ENCODE results near the gene DCANP1.

The DCANP1 gene

GRCh38 chr5:135468541-135468940 lies 21.4 kb upstream of the DCANP1 start:
- H3K23ac ChIP-seq (ENCODE audit: low read depth, low read length, poor library complexity): peak overlapping the region; percentile 67
- H2AK5ac ChIP-seq (ENCODE audit: low read depth, low read length): no peak overlapping the region
- H3K4me1 ChIP-seq (ENCODE audit: control insufficient read depth in 2 of 2, insufficient read depth in 1 of 2, low read depth in 1 of 2, low read length in 2 of 2): peaks cover 4 to 9% of the 10 kb centered on the region in 2 donors
- H3K27me3 ChIP-seq (ENCODE audit: control insufficient read depth in 3 of 3, insufficient read depth in 3 of 3, low read depth in 1 of 3, low read length in 3 of 3): peaks cover 14 to 86% (median 72%) of the 10 kb centered on the region in 3 experiments
- H4K8ac ChIP-seq (ENCODE audit: low read depth, low read length): no peak overlapping the region
- H2AFZ ChIP-seq (ENCODE audit: low read length): no peak overlapping the region
- no peak overlapping the region for H3K4me2 ChIP-seq (ENCODE audit: insufficient read depth, low read length, poor library complexity, severe bottlenecking)
- H2BK120ac ChIP-seq (ENCODE audit: low read depth, low read length): no peak overlapping the region
- H3K36me3 ChIP-seq (replicated peaks in 1 of 2; ENCODE audit: control insufficient read depth in 2 of 2, insufficient read depth in 2 of 2, low read length in 2 of 2): peaks cover 0 to 2% of the 10 kb centered on the region in 2 donors
- H3K79me1 ChIP-seq (ENCODE audit: low read depth, low read length): no peaks in the 10 kb centered on the region
- no peak overlapping the region for H2BK5ac ChIP-seq (ENCODE audit: low read length)
- DNase-seq (ENCODE audit: low spot score): no peak
- no peak overlapping the region for H3K14ac ChIP-seq (ENCODE audit: low read length)
- H3K9ac ChIP-seq (ENCODE audit: low read depth, low read length, poor library complexity): no peak overlapping the region
- no peak overlapping the region for H3K4ac ChIP-seq (ENCODE audit: low read length)
- H3K9me3 ChIP-seq (replicated peaks in 1 of 2; ENCODE audit: control insufficient read depth in 2 of 2, insufficient read depth in 1 of 2, low read depth in 1 of 2, low read length in 2 of 2): peaks cover 0 to 2% of the 10 kb centered on the region in 2 donors
- H2BK15ac ChIP-seq (ENCODE audit: low read length): no peak overlapping the region
- H2BK12ac ChIP-seq (ENCODE audit: low read length): no peak overlapping the region
- H3K18ac ChIP-seq (ENCODE audit: low read length): no peak overlapping the region
- no CpG with 5 or more reads among the region's 2 CpGs for WGBS, 2 donors (ENCODE audit: extremely low coverage in 2 of 2, insufficient read length in 2 of 2, insufficient replicate concordance in 1 of 2)
- no peak overlapping the region for H3K27ac ChIP-seq (replicated peaks; ENCODE audit: low read length)
- H3K4me3 ChIP-seq (ENCODE audit: low read length in 2 of 2): no peak overlapping the region
- no peak overlapping the region for H4K91ac ChIP-seq (ENCODE audit: low read depth, low read length, poor library complexity)

DNA sequence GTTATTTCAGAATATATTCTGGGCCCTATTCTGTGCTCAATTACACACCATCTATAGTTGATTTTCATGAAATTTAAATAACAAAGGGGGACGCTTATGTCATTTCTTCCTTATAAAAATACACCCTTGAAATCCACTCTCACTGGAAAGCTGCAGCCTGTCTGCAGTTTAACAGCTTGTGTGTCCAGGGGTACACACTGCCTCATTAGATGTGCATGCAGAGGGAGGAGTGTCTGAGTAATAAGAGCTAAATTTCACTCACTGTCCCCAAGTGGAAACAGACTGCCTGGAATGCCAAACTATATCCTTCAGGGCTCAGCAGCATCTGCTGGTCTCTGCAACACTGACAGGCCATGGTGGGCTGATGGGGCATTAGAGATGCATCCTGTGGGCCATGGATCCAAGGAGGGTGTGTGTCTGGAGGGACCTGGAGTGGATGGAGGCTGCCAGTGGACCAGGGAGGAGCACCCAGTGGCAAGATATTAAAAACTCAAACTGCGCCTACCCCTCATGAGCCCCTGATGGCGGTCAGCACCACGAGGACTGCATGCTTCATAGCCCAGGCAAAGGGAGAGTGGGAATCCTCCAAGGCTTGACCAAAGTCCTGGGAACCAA lies 20.8 kb upstream of the DCANP1 start:
- H4K91ac ChIP-seq (ENCODE audit: low read depth, low read length, poor library complexity): no peak overlapping the region
- no peak overlapping the region for H2BK12ac ChIP-seq (ENCODE audit: low read length)
- no peak overlapping the region for H3K18ac ChIP-seq (ENCODE audit: low read length)
- no CpG with 5 or more reads among the region's 4 CpGs for WGBS, 2 donors (ENCODE audit: extremely low coverage in 2 of 2, insufficient read length in 2 of 2, insufficient replicate concordance in 1 of 2)
- peaks cover 14 to 86% (median 73%) of the 10 kb centered on the region in 3 experiments for H3K27me3 ChIP-seq (ENCODE audit: control insufficient read depth in 3 of 3, insufficient read depth in 3 of 3, low read depth in 1 of 3, low read length in 3 of 3)
- no peak for DNase-seq (ENCODE audit: low spot score)
- H2BK5ac ChIP-seq (ENCODE audit: low read length): no peak overlapping the region
- peaks cover 0 to 2% of the 10 kb centered on the region in 2 donors for H3K36me3 ChIP-seq (replicated peaks in 1 of 2; ENCODE audit: control insufficient read depth in 2 of 2, insufficient read depth in 2 of 2, low read length in 2 of 2)
- H2AK5ac ChIP-seq (ENCODE audit: low read depth, low read length): no peak overlapping the region
- no peak overlapping the region for H2BK120ac ChIP-seq (ENCODE audit: low read depth, low read length)
- peaks cover 0 to 2% of the 10 kb centered on the region in 2 donors for H3K9me3 ChIP-seq (replicated peaks in 1 of 2; ENCODE audit: control insufficient read depth in 2 of 2, insufficient read depth in 1 of 2, low read depth in 1 of 2, low read length in 2 of 2)
- no peak overlapping the region for H2AFZ ChIP-seq (ENCODE audit: low read length)
- H3K9ac ChIP-seq (ENCODE audit: low read depth, low read length, poor library complexity): no peak overlapping the region
- H4K8ac ChIP-seq (ENCODE audit: low read depth, low read length): no peak overlapping the region
- H3K4me3 ChIP-seq (ENCODE audit: low read length in 2 of 2): no peak overlapping the region
- no peak overlapping the region for H3K4me2 ChIP-seq (ENCODE audit: insufficient read depth, low read length, poor library complexity, severe bottlenecking)
- H2BK15ac ChIP-seq (ENCODE audit: low read length): no peak overlapping the region
- H3K4ac ChIP-seq (ENCODE audit: low read length): no peak overlapping the region
- H3K14ac ChIP-seq (ENCODE audit: low read length): no peak overlapping the region
- no peaks in the 10 kb centered on the region for H3K79me1 ChIP-seq (ENCODE audit: low read depth, low read length)
- H3K23ac ChIP-seq (ENCODE audit: low read depth, low read length, poor library complexity): peak overlapping the region; percentile 67
- H3K27ac ChIP-seq (replicated peaks; ENCODE audit: low read length): no peak overlapping the region
- H3K4me1 ChIP-seq (ENCODE audit: control insufficient read depth in 2 of 2, insufficient read depth in 1 of 2, low read depth in 1 of 2, low read length in 2 of 2): peaks cover 4 to 9% of the 10 kb centered on the region in 2 donors

DNA sequence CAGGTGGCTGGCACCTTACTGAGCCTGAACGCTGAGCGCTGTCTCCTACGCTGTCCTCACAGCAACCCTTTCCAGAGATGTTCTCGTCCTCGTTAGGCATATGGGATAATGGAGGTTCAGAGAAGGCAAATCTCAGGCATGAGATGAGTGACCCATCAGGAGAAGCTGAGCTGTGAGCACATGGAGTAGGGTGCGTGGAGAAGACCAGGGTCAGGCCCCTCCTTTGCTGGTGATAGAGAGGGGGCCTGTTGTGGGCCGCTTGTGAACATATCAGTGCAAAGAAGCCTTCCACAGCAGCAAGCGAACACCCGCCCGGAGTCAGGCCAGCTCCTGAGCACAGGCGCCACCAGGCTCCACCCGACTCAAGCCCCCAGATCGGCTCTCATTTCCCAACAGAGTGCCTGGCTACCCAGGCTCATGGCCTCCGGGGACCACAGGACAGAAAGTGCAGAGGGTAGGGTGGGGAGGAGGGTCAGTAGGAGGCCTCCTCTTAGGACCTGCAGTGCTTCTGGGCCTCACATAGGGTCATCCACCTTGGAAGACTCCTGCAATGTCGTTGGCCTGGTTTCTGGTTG lies 20.0 kb upstream of the DCANP1 start:
- Histone ChIP-seq H3K9ac (ENCODE audit: low read depth, low read length, poor library complexity) (peak overlapping the region; percentile 63), H3K4me3 (ENCODE audit: low read length in 2 of 2) (peak overlapping the region in 1 of 2 donors; percentile 44), H3K4me1 (ENCODE audit: control insufficient read depth in 2 of 2, insufficient read depth in 1 of 2, low read depth in 1 of 2, low read length in 2 of 2) (peaks cover 4 to 9% of the 10 kb centered on the region in 2 donors), H3K27me3 (ENCODE audit: control insufficient read depth in 3 of 3, insufficient read depth in 3 of 3, low read depth in 1 of 3, low read length in 3 of 3) (peaks cover 14 to 90% (median 77%) of the 10 kb centered on the region in 3 experiments), H4K8ac (ENCODE audit: low read depth, low read length) (no peak overlapping the region), H2BK15ac (ENCODE audit: low read length) (no peak overlapping the region), H2AK5ac (ENCODE audit: low read depth, low read length) (peak overlapping the region; percentile 41), H2BK12ac (ENCODE audit: low read length) (no peak overlapping the region), H3K9me3 (replicated peaks in 1 of 2; ENCODE audit: control insufficient read depth in 2 of 2, insufficient read depth in 1 of 2, low read depth in 1 of 2, low read length in 2 of 2) (peaks cover 0 to 2% of the 10 kb centered on the region in 2 donors), H3K36me3 (replicated peaks in 1 of 2; ENCODE audit: control insufficient read depth in 2 of 2, insufficient read depth in 2 of 2, low read length in 2 of 2) (peaks cover 0 to 2% of the 10 kb centered on the region in 2 donors), H3K4me2 (ENCODE audit: insufficient read depth, low read length, poor library complexity, severe bottlenecking) (peak overlapping the region; percentile 55), H2AFZ (ENCODE audit: low read length) (peak overlapping the region; percentile 86), H2BK5ac (ENCODE audit: low read length) (no peak overlapping the region), H3K27ac (replicated peaks; ENCODE audit: low read length) (no peak overlapping the region), H2BK120ac (ENCODE audit: low read depth, low read length) (no peak overlapping the region), H3K79me1 (ENCODE audit: low read depth, low read length) (no peaks in the 10 kb centered on the region), H4K91ac (ENCODE audit: low read depth, low read length, poor library complexity) (no peak overlapping the region), H3K14ac (ENCODE audit: low read length) (no peak overlapping the region), H3K18ac (ENCODE audit: low read length) (peak overlapping the region; percentile 44), H3K4ac (ENCODE audit: low read length) (no peak overlapping the region), H3K23ac (ENCODE audit: low read depth, low read length, poor library complexity) (peak overlapping the region; percentile 83)
- WGBS, 2 donors (ENCODE audit: extremely low coverage in 2 of 2, insufficient read length in 2 of 2, insufficient replicate concordance in 1 of 2): no CpG with 5 or more reads among the region's 15 CpGs
- no peak for DNase-seq (ENCODE audit: low spot score)
